ENCODE measurements around the gene ADAMTSL1. TPM values are rescaled to one million over a fixed set of nuclear protein-coding genes. Genes with fewer than 3 reads are reported as not detected.

Gene ADAMTSL1
- total and polyA plus RNA-seq, 2 of the 13 experiments (the other 11 are each of a cell fraction or from before 2014, with no cell fraction given), result not detected

DNA sequence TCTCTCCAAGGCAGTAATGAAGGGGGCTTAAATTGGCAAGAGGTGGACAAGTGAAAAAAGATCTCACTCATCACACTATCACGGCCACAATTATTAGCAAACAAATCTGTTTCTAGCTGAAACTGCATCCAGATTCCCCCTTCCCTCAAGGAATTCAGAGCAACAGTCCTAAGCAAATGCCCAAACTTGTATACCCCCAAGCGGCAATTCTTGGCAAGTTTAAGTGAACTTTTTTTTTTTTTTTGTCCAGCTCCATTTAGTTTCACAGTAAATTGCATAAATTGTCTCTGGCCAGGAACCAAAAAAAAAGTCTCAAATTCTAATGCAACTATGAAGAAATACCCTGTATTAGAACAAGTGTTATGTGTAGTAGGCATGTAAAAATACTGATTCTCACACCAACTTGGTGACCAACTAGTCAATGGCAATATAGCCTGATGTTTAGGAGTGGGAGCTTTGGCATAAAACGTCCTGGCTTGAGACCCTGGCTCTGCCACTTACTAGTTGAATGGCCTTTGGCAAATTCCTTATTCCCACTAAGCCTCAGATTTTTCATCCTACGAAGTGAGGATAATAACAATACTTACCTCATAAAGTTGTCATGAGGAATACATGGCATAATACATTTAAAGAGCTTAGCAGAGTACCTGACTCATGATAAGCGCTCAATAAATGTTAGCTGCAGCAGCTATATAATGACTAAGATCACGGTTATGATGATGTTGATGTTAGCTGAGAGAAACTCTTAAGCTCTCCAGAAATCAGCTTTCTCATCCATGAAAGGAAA, 193.2 kb downstream of the ADAMTSL1 start:
- H3K36me3 ChIP-seq (replicated peaks in 1 of 2; ENCODE audit: control insufficient read depth in 1 of 2, insufficient read depth in 2 of 2, low read length in 2 of 2), result no peaks in the 10 kb centered on the region
- no peak for ATAC-seq
- no peaks in the 10 kb centered on the region for H3K79me2 ChIP-seq (ENCODE audit: insufficient read depth, low read length)
- H3K9me3 ChIP-seq (ENCODE audit: low read length), result no peaks in the 10 kb centered on the region
- H3K27ac ChIP-seq (ENCODE audit: extremely low read length, insufficient read depth, low read length), result no peak overlapping the region
- DNase-seq (ENCODE audit: low spot score), result no peak
- POLR2A ChIA-PET, result no interaction called here
- H2AFZ ChIP-seq (ENCODE audit: low read length), result no peak overlapping the region
- no TSS peak for BruUV-seq (replicated peaks)
- H3K27me3 ChIP-seq (ENCODE audit: control insufficient read depth in 1 of 2, insufficient read depth in 2 of 2, low read length in 2 of 2), result no peaks in the 10 kb centered on the region
- no peak for FAIRE-seq
- TF ChIP-seq ATF7-NPFF (CRISPR knock-in tag; IDR thresholded peaks at IDR 0.05; ENCODE audit: low read depth), result no peak
- TF ChIP-seq ZNF44 (CRISPR knock-in tag; IDR thresholded peaks at IDR 0.05), result no peak
- TF ChIP-seq ZSCAN29 (CRISPR knock-in tag; conservative IDR thresholded peaks at IDR 0.05), result no peak
- TF ChIP-seq SMAD9 (CRISPR knock-in tag; IDR thresholded peaks at IDR 0.05), result no peak
- TF ChIP-seq, protein P1, sequence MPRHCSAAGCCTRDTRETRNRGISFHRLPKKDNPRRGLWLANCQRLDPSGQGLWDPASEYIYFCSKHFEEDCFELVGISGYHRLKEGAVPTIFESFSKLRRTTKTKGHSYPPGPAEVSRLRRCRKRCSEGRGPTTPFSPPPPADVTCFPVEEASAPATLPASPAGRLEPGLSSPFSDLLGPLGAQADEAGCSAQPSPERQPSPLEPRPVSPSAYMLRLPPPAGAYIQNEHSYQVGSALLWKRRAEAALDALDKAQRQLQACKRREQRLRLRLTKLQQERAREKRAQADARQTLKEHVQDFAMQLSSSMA (CRISPR knock-in tag; IDR thresholded peaks at IDR 0.05), result no peak
- no peak for TF ChIP-seq TBL1XR1 (IDR thresholded peaks at IDR 0.05; ENCODE audit: borderline replicate concordance, low read length, partially characterized antibody)
- TF ChIP-seq ZSCAN31 (CRISPR knock-in tag; IDR thresholded peaks at IDR 0.05; ENCODE audit: low read depth), result no peak
- no peak for TF ChIP-seq GTF2F1 (IDR thresholded peaks at IDR 0.05; ENCODE audit: low read length)
- no peak for TF ChIP-seq RFXANK (CRISPR knock-in tag; IDR thresholded peaks at IDR 0.05)
- intact Hi-C loops (cut with micrococcal nuclease; ENCODE audit: unreplicated experiment) (no loop called here), in situ Hi-C loops (cut with HindIII; ENCODE audit: extremely low pct_ligation_motif_present, low pct_unique_long_range_greater_than_20kb) (no loop called here)
- H3K4me2 ChIP-seq (ENCODE audit: low read depth, low read length), result no peak overlapping the region
- no peaks in the 10 kb centered on the region for H3K4me1 ChIP-seq (ENCODE audit: insufficient read depth, low read length)
- 16% methylated on average over 6 of the region's 6 CpGs for WGBS (ENCODE audit: low lambda C conversion rate)
- H4K20me1 ChIP-seq (ENCODE audit: insufficient read depth, low read length), result no peaks in the 10 kb centered on the region
- no peak overlapping the region for H3K9ac ChIP-seq (ENCODE audit: insufficient read depth, low read depth, low read length)
- no peak overlapping the region for H3K4me3 ChIP-seq (replicated peaks in 1 of 3; ENCODE audit: insufficient read depth in 1 of 3, low read depth in 2 of 3, low read length in 3 of 3)
- CTCF ChIA-PET (ENCODE audit: low intra/inter-chr PET ratio, low total read pairs), result no interaction called here

Measured in HepG2 (cell line).